Adrenal gland (tissue), 5 donors: ENCODE measurements around the gene HPS3.

Experiments
- CTCF ChIP-seq, 6 experiments: fragments of 450-650 bp in 4 of 6; fragments of 200-600 bp in 2 of 6; sonication (generic) in 1 of 6; IDR thresholded peaks; 1 replicate in 5 of 6; 2 replicates in 1 of 6; pipeline versions ENCODE4 v1.5.1 to v1.8.0; 2016 to 2021; ENCODE audit warnings: antibody characterized with exemption in 6 of 6, mild to moderate bottlenecking in 2 of 6, moderate library complexity in 1 of 6
- POLR2A ChIP-seq, 2 donors: fragments of 450-650 bp; IDR thresholded peaks; one replicate each; pipeline ENCODE4 v1.6.1; 2017; ENCODE audit warnings: antibody characterized with exemption in 2 of 2, mild to moderate bottlenecking in 2 of 2, moderate library complexity in 1 of 2
- donor health status: DM: no; HTN: no; CAD: no.

GRCh38 chr3:149101641-149102040 is 27.8 kb upstream of the HPS3 start:
- TF ChIP-seq CTCF (IDR thresholded peaks at IDR 0.05): no peak
- TF ChIP-seq POLR2A (IDR thresholded peaks at IDR 0.05): no peak
